Measurements from ENCODE around the gene COA8.

The COA8 gene

GRCh38 chr14:103549361-103550311 lies 13.1 kb upstream of the COA8 start:
- H3K4me3 ChIP-seq (ENCODE audit: low read depth, low read length) = no peak overlapping the region
- DNase-seq (ENCODE audit: low read depth) = no peak
- TF ChIP-seq, protein P1, sequence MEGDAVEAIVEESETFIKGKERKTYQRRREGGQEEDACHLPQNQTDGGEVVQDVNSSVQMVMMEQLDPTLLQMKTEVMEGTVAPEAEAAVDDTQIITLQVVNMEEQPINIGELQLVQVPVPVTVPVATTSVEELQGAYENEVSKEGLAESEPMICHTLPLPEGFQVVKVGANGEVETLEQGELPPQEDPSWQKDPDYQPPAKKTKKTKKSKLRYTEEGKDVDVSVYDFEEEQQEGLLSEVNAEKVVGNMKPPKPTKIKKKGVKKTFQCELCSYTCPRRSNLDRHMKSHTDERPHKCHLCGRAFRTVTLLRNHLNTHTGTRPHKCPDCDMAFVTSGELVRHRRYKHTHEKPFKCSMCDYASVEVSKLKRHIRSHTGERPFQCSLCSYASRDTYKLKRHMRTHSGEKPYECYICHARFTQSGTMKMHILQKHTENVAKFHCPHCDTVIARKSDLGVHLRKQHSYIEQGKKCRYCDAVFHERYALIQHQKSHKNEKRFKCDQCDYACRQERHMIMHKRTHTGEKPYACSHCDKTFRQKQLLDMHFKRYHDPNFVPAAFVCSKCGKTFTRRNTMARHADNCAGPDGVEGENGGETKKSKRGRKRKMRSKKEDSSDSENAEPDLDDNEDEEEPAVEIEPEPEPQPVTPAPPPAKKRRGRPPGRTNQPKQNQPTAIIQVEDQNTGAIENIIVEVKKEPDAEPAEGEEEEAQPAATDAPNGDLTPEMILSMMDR (IDR thresholded peaks at IDR 0.05; ENCODE audit: insufficient read depth, low read depth, low read length, missing control alignments) = no peak

DNA sequence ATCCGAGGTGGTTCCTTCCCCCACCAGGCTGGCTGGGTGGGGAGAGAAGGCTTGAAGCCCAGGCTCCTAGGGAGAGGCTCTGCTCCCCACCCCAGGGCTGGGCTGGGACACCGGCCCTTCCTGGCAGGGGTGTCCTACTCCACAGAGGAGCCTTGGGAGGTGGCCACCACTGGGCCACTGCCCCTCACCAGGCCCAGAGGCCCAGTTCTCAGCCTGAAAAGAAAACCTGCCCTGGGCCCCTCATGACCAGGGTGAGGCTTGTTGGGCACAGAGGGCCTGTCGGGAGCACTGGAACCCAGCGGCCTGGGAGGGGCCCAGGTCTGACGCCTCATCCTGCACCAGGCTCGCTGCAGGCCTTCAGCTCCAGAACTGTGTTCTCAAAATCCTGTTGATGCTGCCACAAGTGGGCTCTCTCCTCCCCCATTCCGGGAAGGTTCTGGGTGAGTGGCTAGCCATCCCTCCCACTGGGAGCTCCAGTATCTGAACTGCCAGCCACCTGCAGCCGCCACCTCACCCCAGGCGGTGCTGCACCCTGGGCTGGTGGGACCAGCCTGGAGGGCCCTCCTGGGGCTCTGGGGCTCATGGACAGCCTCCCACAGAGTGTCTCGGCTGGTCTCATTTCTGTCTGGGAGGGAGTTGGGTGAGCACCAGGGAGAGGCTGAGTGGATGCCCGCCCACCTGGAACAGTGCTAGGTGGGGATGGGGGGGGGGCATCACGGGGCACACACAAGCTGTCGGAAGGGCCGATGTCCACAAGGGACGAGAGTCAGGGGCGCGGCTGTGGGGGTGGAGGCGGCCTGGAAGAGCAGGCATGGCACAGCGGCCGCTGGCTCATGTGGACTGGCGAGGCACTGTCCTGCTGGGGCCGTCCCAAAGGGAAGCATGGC lies 12.1 kb upstream of the COA8 start:
- DNase-seq (ENCODE audit: low read depth) = no peak
- no peak overlapping the region for H3K4me3 ChIP-seq (ENCODE audit: low read depth, low read length)
- TF ChIP-seq, protein P1 (IDR thresholded peaks at IDR 0.05; ENCODE audit: insufficient read depth, low read depth, low read length, missing control alignments) = no peak

DNA sequence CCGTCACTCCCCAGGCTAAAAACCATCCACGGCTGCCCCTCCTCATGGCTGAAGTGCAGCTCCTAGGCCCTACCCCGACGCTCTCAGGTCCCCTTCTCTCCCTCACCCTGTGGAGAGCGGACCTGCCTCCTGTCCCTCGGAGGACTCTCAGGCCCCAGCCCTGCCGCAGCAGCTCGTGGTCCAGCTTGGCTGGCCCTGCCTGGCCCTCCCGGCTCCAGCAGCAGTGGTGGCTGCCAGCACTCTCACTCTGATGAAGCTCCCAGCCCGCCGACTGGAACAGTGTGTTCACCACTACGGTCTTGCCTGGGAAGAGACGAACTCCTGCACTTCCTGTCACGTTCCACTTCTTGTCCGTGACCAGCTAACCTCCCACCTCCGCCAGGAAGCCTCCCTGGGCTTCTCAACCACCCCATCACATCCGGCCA lies 11.4 kb upstream of the COA8 start:
- H3K4me3 ChIP-seq (ENCODE audit: low read depth, low read length) = no peak overlapping the region
- DNase-seq (ENCODE audit: low read depth) = no peak
- TF ChIP-seq, protein P1 (IDR thresholded peaks at IDR 0.05; ENCODE audit: insufficient read depth, low read depth, low read length, missing control alignments) = no peak

GRCh38 chr14:103552011-103552845 lies 10.5 kb upstream of the COA8 start:
- no peak for DNase-seq (ENCODE audit: low read depth)
- H3K4me3 ChIP-seq (ENCODE audit: low read depth, low read length) = no peak overlapping the region
- TF ChIP-seq, protein P1 (IDR thresholded peaks at IDR 0.05; ENCODE audit: insufficient read depth, low read depth, low read length, missing control alignments) = no peak

GRCh38 chr14:103552846-103553210 lies 9.9 kb upstream of the COA8 start:
- no peak overlapping the region for H3K4me3 ChIP-seq (ENCODE audit: low read depth, low read length)
- TF ChIP-seq, protein P1 (IDR thresholded peaks at IDR 0.05; ENCODE audit: insufficient read depth, low read depth, low read length, missing control alignments) = no peak
- DNase-seq (ENCODE audit: low read depth) = no peak

All from GM12865 (cell line).